SK-N-SH treated with all-trans-retinoic acid at 6 μM for 48 hours (cell line): Measurements from ENCODE around the gene NDRG4.

ENCODE experiments used
- BACH2 ChIP-seq: fragments of 250-450 bp; sonication (Bioruptor Pico); IDR thresholded peaks from 2 replicates; pipeline ENCODE4 v1.9.0; 2021; ENCODE audit warnings: mild to moderate bottlenecking, borderline replicate concordance
- GLIS3 ChIP-seq: fragments of 250-450 bp; sonication (Bioruptor Pico); IDR thresholded peaks from 2 replicates; pipeline ENCODE4 v1.5.0; 2020; ENCODE audit warnings: mild to moderate bottlenecking, moderate library complexity
- RARB ChIP-seq: fragments of 250-450 bp; sonication (Bioruptor Pico); IDR thresholded peaks from 2 replicates; pipeline ENCODE4 v1.8.0; 2021; ENCODE audit warnings: mild to moderate bottlenecking, moderate library complexity
- SNAI2 ChIP-seq: fragments of 250-450 bp; sonication (Bioruptor Pico); IDR thresholded peaks from 2 replicates; pipeline ENCODE4 v1.5.0; 2020; ENCODE audit warnings: mild to moderate bottlenecking, moderate library complexity
- ZC3H10 ChIP-seq: fragments of 250-450 bp; sonication (Bioruptor Pico); IDR thresholded peaks from 2 replicates; pipeline ENCODE4 v1.5.1; 2021; ENCODE audit warnings: mild to moderate bottlenecking, moderate library complexity
- ZFP3 ChIP-seq: fragments of 250-450 bp; sonication (Bioruptor Pico); IDR thresholded peaks from 2 replicates; pipeline ENCODE4 v1.5.0; 2020; ENCODE audit warnings: mild to moderate bottlenecking, moderate library complexity
- ZNF70 ChIP-seq: fragments of 450-650 bp; formaldehyde crosslinking; IDR thresholded peaks from 2 replicates; pipeline ENCODE4 v1.5.0; 2020; ENCODE audit warnings: mild to moderate bottlenecking, moderate library complexity
- ZNF8 ChIP-seq: fragments of 450-650 bp; formaldehyde crosslinking; IDR thresholded peaks from 2 replicates; pipeline ENCODE4 v1.5.0; 2020; ENCODE audit warnings: mild to moderate bottlenecking, moderate library complexity
- TF ChIP-seq, protein P1 (sequence below): fragments of 250-450 bp; sonication (Bioruptor Pico); IDR thresholded peaks from 2 replicates; pipeline ENCODE4 v1.8.0; 2020; ENCODE audit warnings: mild to moderate bottlenecking, moderate library complexity, borderline replicate concordance
- TF ChIP-seq, protein P2 (sequence below): fragments of 250-450 bp; sonication (Bioruptor Pico); IDR thresholded peaks from 2 replicates; pipeline ENCODE4 v1.5.1; 2020; ENCODE audit warnings: low read depth, mild to moderate bottlenecking, moderate library complexity

DNA sequence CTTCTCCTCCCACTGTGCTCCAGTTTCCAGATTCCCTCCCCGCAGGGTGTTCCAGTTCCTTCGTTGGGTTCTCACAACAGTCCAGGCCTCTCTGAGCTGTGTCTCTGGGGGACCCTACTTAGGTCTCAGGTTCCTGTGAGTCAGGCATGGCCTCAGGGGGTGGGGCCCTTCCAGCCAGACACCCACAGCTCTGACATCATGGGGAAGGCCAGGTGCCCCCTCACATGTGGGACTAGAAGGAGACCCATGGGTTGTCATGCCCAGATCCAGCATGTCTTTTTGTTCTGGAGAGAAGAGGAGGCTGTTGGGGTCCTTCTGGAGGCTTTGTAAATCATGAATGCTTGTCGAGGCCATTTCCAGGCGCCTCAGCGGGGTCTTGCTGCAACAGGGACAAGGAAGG lies 32.0 kb upstream of the NDRG4 start:
- TF ChIP-seq ZFP3 (CRISPR knock-in tag): no peak
- TF ChIP-seq RARB (CRISPR knock-in tag): no peak
- no peak for TF ChIP-seq BACH2 (CRISPR knock-in tag)
- TF ChIP-seq ZNF70 (CRISPR knock-in tag): no peak
- TF ChIP-seq, protein P1, sequence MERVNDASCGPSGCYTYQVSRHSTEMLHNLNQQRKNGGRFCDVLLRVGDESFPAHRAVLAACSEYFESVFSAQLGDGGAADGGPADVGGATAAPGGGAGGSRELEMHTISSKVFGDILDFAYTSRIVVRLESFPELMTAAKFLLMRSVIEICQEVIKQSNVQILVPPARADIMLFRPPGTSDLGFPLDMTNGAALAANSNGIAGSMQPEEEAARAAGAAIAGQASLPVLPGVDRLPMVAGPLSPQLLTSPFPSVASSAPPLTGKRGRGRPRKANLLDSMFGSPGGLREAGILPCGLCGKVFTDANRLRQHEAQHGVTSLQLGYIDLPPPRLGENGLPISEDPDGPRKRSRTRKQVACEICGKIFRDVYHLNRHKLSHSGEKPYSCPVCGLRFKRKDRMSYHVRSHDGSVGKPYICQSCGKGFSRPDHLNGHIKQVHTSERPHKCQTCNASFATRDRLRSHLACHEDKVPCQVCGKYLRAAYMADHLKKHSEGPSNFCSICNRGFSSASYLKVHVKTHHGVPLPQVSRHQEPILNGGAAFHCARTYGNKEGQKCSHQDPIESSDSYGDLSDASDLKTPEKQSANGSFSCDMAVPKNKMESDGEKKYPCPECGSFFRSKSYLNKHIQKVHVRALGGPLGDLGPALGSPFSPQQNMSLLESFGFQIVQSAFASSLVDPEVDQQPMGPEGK (CRISPR knock-in tag): no peak
- TF ChIP-seq ZC3H10: no peak
- no peak for TF ChIP-seq SNAI2 (CRISPR knock-in tag)
- no peak for TF ChIP-seq ZNF8 (CRISPR knock-in tag)
- TF ChIP-seq, protein P2, sequence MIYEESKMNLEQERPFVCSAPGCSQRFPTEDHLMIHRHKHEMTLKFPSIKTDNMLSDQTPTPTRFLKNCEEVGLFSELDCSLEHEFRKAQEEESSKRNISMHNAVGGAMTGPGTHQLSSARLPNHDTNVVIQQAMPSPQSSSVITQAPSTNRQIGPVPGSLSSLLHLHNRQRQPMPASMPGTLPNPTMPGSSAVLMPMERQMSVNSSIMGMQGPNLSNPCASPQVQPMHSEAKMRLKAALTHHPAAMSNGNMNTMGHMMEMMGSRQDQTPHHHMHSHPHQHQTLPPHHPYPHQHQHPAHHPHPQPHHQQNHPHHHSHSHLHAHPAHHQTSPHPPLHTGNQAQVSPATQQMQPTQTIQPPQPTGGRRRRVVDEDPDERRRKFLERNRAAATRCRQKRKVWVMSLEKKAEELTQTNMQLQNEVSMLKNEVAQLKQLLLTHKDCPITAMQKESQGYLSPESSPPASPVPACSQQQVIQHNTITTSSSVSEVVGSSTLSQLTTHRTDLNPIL (CRISPR knock-in tag): no peak
- TF ChIP-seq GLIS3 (CRISPR knock-in tag): no peak
